HG03378 (cell line): ENCODE measurements around the gene HOXB8.

Experiments used
- ATAC-seq: cut with Tn5 transposase; IDR thresholded peaks from one replicate; pipeline ENCODE4 v1.9.1; 2021; ENCODE audit warnings: mild to moderate bottlenecking, moderate library complexity; ENCODE audit not compliant: unreplicated experiment

The HOXB8 gene

DNA sequence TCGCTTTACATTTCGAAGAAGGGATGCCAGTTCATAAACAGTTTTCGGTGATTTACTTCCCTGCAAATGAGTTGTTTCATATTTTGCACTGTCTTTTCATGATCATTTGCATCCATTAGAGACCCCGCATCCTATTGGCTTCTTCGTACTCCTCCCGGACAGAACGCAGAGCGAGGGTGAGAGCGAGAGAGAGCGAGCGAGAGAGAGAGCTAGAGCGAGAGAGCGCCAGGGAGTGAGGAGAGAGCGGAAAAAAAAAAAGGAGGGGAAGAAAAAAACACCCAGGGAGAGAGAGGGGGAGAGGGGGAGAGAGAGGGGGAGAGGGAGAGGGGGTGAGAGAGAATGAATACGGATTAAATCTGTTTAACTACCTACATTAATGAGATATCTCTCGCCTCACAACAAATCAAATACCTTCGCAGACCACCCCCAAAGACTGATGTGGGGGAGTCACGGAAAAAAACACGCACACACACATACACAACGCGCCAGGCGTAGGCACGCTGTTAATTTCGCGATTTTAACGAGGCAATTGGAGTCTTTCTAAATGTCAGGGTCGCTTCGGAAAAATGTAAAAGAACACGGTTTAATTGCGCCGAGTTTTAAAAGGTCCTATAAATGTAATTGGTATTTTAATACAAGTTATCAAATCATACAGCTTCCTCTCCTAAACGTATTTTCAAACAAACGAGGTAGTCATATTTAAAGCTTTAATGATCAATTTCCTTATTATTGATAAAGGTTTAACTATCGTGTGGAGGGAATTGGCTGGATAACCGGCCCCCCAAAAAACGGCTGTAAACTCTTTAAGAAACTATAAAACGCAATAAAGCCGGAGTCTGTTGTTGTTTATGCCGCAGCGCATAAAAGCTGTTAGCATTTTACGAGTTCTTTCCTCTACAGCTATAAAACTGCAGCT is at the start of gene HOXB8:
HOXB8 (minus strand) TSS at position 246 of the 916 bp plus-strand sequence. CDS start 588 bp downstream, outside the sequence.
- ATAC-seq = no peak

DNA sequence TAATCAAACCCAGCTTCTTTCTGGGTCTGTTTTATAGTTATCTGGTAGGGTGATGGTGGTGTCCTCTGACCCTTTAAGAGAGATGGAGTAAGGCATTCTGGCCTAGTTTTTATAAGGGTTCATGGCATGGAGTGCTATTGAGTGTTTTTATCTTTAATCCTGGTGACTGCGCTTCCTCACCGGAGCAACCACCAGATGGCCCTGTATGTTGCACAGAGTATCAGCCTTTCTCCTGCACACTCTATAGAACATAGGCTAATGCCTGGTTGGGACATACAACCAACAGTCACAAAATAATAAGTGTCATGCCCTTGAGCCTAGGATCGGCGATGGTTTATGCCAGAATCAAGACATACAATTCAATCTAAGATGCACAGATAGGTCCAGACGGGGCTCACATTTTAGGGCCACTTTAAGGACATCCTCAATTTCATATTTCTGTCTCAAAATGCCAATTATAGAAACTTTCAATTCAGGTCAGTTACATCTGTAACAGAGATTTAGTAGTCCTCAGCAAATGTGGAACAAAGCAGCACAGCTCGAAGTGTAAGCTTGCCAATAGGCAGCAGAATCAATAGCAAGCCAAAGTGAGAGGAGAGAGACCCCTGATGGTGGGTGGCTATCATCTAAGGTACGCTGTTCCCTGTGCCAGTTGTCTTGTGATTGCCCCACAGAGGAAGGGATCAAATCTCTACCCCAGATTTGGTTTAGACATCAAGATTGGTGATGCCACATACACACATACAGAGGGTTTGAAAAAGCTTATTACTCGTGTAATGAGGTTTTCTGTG is 48.2 kb upstream of the HOXB8 start:
- no peak for ATAC-seq

DNA sequence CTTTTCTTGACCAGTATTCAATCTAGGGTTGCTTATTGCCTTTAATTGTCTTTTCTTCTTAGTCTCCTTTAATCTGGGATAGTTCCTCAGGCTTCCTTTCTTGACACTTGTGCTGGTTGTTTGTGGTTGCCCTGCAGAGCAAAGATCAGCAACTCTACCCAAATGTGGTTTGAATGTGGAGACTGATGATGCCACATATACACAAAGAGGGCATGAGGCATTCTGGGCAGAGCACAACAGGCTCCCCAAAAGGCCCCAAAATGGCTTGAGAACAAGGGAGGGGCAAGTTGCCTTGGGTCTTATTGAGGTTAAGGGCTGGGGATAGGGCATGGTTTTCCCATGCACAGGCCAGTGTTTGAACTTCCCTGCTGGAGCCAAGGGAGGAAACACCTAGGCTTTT is 40.8 kb upstream of the HOXB8 start:
- ATAC-seq = no peak

DNA sequence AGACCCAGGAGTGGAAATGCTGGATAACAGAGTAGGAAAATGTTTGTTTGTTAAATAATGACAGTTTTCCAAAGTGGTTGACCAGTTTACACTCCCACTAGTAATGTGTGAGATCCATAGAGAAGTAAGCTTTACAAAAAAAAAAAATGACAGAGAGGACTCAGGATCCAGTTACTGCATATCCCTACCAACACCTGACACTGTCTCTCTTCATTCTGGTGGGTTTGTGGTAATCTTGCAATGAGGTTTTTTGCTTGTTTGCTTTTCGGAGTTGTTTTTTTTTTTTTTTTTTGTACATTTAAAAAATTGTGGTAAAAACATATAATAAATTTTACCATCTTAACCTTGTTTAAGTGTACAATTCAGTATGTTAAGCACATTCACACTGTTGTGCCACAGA is 34.6 kb upstream of the HOXB8 start:
- ATAC-seq = no peak

DNA sequence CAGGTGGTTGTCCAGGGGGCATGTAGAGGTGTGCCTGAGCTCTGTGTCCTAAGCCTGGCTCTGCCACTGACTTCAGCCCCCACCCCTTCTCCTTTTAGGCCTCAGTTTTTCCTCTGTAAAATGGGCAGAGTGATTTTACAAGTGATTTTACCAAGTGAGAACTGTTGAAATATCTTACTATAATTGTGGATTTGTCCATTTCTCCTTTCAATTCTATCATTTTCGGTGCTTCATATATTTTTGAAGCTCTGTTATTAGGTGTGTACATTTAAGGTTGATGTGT is 32.8 kb upstream of the HOXB8 start:
- ATAC-seq = no peak

DNA sequence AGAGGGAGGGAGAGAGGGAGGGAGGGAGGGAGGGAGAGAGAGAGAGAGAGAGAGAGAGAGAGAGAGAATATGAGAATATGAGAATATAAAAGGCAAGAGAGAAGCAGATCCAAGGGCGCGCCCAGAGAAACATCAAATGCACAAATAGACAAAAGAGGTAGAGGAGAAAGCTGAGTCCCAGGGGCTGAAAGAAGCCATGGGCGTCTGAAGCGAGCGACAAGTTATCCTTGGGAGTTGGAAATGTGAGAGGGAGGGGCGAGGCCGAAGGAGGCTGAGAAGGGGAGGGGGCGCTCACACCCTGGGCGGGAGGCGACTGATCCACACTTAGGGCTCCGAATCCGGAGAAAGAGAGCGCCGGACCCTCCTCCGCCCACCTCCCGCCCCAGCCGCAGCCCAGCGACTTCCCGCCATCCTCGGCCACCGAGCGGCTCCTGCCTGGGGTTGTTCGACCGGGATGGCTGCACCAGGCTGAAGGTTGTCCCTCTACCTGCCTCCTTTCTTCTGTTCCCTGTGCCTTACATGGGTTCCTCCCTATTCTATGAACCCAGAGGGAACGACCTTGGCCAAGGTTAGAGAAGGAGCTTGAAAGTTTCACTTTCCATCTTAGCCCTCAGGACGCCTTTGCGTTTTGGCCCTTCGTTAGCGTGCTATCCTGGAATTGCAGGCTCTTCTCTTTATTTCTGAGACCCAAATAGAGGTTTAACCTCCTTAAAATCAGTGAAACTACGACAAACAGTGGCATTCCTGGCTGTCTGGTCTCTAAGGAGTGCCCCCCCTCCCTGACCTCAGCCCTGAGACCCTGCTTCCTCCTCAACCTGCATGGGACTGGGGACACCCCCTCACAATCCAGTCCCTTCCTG is 32.2 kb upstream of the HOXB8 start:
- no peak for ATAC-seq

DNA sequence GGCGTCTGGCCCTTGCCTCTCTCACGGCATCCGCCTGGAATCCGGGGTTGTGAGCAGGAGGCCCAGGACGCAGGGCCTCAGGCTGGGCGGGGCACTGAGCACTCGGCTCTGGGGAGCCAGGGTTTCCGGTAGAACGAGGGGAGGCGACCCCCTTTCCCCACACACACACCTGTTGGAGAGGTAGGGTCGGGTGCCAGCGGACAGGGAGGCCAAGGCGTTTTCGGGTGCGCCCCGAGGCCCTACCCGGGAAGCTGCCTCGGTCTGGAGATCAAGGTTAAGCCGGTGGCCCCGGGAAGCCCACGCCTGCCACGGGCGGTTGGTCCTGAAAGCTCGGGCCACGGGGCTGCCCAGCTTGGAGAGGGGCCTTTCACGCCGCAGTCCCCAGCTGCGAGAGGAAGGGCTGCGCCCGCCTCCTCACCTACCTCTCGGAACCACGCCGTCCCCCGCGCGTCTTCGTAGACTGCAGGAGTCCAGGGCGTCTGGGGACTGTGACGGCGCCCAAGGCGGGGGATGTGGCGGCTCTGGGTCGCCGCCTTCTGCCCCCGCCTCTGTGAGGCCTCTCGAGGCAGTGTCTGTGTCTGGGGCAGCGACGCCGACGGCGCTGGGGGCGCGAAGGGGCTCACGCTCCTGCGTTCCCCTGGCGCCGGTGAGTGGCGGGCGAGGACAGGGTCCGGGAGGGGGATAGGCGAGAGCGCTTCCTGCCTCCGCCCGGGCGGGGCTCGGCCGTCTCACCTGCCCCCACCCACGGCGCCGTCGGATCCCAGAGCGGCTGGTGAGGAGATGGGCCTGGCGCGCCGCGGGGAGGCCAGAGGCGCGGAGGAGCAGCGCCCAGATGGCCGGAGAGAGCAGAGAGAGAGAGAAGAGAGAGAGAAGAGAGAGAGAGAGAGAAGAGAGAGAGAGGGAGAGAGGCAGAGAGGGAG is 31.4 kb upstream of the HOXB8 start:
- no peak for ATAC-seq

DNA sequence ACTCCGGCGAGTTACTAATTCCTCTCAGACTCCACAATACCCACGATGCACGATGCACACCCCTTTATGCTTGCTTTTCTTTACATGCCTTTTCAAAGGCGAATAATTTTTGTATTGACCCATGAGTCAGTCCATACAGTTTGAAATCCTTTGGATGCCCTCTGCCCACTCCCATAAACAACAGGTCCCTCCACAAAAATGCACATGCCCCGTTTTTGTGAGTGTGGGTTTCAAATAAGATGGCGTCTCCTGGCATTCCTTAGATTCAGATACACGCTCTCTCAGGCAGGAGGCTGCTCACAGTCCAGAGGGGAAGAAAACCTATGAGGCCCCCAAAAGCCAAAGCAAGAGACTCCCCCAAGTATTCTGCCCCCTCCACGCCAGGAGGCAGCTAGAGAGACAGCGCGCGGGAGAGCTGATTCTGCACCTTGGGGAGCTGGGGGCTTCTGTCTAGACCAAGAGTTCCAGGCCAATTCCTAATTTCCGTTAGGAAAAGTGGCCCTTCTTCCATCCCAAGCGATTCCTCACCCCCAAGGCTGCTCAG is 30.6 kb upstream of the HOXB8 start:
- no peak for ATAC-seq

DNA sequence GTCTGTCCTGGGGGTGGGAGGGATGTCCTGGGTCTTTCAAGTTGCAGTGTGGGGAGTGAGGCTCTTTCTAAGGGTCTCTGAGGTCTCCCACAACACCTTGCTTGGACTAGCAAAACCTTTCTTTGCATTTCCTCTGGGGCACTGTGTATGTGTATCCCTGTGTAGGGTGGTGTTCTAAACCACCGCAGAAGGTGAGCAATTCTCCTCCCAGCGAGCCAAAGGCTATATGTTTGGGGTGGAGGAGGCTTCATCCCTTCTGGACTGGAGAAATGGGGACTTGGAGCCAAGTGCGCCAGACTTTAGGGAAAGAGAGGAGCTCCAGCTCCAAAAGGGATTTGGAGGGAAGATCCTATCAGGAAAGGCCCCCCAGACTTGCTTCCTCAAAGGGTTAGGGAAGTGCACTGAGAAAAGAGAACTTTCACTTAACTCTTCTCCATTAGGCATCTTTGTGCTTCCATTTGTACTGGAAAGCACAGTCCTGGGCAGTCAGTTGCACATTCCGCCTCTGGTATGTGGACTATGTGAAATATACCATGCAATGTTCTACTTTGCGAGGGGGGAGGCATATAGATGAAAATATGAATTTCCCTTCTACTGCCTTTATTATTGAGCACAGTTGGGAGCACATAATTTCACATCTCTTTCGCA is 29.9 kb upstream of the HOXB8 start:
- ATAC-seq = no peak

DNA sequence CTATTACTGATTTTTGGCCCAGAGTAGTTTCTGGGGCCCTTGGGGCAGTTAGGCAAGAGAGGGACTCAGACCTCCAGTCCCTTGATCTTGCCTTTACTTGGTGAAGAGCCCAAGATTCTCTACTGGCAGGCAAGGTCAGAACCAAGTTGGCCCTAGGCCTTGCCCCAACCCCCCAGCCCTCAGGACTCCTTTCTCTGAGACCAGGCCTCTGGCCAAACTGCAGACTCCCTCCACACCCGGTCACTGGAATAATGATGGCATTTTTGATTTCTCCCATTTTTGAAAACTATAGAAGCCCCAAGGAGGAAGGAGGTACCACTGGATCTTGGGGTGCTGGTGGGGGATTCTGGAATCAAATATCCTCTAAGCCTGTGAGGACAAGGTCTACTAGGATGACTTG is 29.1 kb upstream of the HOXB8 start:
- ATAC-seq = no peak

DNA sequence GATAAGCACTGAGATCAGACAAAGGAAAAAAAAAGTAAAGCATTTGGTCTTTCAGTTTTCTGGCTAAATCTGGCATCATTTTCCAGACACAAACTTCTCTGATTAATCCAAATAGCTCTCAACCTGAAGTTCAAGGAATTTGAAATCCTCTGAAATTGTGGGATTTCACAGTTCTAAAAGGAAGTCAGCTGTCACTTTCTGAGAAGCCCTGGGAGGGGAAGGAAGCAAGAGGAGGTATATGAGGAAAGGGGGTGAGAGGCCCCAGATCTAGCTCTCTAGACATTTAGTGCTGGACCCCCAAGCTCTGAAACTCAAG is 28.6 kb upstream of the HOXB8 start:
- no peak for ATAC-seq

DNA sequence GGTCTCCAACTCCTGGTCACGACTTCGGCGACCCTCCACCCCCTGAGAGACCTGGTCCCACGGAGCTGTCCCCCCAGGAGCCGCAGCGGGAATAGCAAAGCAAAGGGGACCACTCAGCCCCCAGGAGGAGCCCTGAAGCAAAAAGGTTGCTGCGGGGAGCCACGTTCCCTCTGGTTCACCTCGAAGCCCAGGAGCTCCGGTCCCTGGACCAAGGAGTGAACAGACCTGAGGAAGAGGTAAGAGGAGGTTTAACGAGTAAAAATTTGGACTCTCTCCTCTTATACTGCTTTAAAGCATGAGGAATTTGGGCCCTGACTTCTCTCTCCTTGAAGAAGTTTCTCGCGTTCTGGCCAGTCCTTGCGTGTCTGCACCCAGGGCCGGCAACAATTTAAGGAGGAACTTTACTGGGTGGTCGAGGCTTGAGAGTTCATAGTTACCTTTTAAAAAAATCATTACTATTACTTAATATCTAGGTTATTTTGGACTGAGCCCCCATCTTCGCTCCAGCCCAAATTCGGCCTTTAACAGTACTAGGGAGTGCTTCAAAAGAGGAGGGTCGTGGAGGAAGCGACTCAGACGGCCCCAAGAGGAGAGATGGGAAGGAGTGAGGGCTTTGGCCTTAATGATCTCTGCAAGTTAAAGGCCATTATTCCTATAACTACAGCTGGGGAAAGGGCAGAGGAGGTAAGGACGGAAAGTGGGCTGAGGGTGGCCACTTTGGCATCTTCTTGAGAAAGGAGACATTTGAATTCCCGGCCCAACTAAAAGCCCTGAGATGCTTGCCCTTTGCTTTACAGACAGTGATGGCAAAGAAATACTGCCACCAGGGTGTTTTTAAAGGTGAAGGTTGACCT is 28.0 kb upstream of the HOXB8 start:
- ATAC-seq = no peak

DNA sequence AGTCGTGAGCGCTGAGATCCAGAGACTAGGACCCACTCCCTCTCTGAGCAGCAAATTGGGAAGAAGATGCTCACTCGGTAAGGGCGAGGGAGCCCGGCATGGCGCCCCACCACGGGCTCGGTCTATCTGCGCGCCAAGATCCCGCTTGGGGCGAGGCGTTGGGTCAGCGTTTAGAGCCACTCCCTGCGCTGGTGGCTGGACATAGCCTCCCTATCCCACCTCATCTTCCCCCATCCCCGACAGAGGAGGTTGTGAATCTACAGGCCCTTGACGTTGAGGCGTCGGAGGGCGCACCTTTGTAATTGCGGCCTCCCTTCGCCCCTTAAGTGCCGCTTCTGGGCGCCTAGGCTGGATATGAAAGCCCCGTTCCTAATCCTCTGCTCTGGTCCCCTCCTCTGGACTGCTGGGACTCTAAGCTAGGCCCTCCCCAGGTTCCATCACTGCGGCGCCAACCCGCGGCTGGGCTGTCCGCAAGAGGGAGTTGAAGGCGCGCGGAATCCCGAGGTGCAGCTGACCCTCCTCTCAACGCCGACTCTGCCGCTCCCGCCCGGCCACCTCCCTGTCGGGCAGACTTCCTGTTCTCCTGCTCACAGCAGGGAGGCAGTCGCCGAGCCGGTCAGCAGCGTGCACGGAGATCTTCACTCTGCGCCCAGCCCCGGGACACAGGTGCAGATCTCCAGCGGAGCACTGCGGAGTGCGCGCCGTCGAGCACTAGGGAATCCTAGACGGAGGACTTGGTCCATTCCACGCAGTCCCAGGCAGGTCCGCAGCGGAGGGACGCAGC is 27.2 kb upstream of the HOXB8 start:
- ATAC-seq = no peak

DNA sequence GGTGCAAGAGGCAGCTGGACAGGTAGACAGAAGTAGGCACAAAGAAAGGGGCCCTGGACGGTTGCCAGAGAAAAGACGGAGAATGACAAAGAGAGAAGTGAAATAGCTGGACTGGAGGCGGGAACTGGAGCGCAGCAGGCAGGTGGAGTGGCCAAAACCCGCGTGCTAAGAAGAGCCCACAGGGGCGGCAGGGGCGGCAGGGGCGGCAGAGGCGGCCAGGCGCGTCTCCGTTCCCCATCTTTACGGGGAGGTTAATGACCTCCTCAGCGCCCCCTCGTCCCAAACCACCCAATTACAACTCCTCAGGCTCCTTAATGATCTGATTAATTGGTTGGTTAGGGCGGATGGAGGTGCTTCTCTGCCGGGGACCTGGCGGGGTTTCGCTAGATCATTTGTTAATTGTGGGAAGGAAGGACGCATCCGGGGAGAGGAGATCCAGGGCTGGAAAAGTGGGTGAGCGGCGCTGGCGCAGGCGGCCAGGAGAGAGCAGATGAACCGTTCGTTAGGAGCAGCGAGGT is 26.5 kb upstream of the HOXB8 start:
- no peak for ATAC-seq

DNA sequence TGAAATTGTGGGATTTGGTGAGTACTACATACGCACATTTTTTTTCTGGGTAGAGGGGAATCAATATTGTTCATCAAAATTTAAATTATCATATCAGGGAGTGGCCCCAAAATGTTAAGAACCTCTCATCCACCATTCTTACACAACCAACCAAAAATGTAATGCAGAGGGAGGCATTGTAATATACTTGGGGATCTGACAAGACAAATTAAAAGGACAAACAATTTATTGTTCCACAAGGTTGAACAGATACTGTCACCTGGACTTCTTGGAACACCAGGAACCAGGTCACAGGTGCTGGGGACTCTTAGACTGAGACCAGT is 25.7 kb upstream of the HOXB8 start:
- no peak for ATAC-seq

DNA sequence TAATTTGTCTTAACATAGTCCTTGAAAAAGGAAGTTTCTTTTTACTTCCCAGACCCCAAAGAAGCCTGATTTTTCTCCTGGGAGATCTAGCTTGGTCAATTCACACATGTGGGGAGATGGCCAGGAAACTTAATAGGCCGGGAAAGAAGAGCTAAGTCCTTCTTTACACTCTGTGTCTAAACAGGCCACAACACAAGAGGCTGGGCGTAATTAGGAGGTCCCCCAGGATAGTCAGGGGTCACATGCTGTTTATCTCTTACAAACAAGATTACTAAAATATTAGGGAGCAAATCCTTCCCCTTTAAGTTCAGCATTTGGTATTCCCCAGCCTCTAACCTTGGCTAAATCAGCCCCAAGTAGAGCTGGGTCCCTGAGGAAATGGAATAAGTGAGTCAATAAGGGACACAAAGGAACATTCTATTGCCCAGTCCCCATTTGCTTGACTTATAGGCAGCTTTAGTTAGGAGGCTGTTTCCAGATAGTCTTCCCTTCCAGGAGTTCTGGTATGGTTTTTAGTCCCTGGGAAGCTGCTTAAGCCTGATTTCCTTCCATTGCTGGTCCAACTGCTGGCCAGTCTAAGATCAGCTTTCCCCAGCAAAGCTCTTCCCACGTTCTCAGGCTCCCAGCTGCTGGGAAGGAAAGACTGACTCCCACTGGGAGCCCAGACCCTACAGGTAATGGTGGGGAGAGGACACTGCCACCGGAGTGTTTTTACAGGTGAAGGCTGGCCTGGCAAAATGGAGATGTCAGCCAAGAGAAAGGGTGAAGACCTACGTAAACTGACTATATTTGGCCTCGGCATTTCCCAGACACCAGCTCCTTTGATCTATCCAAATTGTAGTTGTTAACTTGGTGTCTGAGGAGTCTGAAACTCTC is 25.1 kb upstream of the HOXB8 start:
- ATAC-seq = no peak

DNA sequence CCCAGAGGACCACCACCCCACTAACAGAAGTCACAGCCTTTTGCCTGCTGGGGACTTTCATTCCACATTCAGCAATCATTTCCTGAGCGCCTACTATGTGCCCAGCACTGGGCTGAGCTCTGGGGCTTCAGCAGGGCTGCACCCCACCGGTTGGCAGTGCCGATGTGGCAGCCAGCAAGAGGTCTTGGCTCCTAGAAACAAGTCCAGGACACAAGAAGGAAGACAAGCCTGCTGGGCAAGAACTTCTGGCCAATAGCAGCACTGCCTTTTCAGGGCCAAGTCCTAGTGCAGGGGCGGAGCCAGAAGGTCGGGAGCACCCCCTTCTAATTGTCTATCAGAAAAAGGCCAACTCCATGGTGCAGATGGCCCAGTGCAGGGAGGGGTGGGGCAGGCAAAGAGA is 24.0 kb upstream of the HOXB8 start:
- ATAC-seq = no peak
